ENCODE measurements around the gene ITGA6.

DNA sequence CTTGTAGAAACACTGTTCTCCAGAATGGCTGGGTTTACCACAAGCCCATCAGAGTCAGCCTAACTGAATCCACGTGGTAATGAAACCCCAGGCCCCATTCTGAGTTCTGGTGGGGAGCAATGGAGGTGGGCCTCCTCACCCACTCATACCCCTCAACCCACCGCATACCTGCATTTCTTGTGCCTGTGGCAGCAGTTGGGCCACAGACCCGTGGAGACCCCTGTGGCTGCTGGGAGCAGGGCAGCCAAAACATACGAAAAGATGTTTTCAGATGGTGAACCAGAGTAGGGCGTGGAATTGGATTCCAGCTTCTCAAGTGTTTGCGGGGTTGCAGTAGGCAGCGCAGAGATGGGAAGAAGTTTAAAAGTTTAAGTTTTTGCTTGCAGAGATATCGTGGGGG is 51.0 kb downstream of the ITGA6 start:
- TF ChIP-seq, protein P1, sequence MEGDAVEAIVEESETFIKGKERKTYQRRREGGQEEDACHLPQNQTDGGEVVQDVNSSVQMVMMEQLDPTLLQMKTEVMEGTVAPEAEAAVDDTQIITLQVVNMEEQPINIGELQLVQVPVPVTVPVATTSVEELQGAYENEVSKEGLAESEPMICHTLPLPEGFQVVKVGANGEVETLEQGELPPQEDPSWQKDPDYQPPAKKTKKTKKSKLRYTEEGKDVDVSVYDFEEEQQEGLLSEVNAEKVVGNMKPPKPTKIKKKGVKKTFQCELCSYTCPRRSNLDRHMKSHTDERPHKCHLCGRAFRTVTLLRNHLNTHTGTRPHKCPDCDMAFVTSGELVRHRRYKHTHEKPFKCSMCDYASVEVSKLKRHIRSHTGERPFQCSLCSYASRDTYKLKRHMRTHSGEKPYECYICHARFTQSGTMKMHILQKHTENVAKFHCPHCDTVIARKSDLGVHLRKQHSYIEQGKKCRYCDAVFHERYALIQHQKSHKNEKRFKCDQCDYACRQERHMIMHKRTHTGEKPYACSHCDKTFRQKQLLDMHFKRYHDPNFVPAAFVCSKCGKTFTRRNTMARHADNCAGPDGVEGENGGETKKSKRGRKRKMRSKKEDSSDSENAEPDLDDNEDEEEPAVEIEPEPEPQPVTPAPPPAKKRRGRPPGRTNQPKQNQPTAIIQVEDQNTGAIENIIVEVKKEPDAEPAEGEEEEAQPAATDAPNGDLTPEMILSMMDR (IDR thresholded peaks at IDR 0.05) = no peak
- TF ChIP-seq POLR2A (IDR thresholded peaks at IDR 0.05) (no peak), EP300 (IDR thresholded peaks at IDR 0.05) (no peak)
